GM18873 (cell line): Measurements from ENCODE around the gene RGP1.
A peak's percentile ranks its signal among the peaks of the same experiment; 100 is the strongest.

Experiments used
- ATAC-seq: cut with Tn5 transposase; IDR thresholded peaks from one replicate; pipeline ENCODE4 v1.9.1; 2021; ENCODE audit warnings: mild to moderate bottlenecking, moderate library complexity, moderate number of reproducible peaks; ENCODE audit not compliant: unreplicated experiment, low FRiP score

The RGP1 gene

GRCh38 chr9:35740243-35740642 is 8.8 kb upstream of the RGP1 start:
- no peak for ATAC-seq

GRCh38 chr9:35741740-35742139 is 7.3 kb upstream of the RGP1 start:
- no peak for ATAC-seq

GRCh38 chr9:35743452-35743851 is 5.6 kb upstream of the RGP1 start:
- ATAC-seq, result no peak

DNA sequence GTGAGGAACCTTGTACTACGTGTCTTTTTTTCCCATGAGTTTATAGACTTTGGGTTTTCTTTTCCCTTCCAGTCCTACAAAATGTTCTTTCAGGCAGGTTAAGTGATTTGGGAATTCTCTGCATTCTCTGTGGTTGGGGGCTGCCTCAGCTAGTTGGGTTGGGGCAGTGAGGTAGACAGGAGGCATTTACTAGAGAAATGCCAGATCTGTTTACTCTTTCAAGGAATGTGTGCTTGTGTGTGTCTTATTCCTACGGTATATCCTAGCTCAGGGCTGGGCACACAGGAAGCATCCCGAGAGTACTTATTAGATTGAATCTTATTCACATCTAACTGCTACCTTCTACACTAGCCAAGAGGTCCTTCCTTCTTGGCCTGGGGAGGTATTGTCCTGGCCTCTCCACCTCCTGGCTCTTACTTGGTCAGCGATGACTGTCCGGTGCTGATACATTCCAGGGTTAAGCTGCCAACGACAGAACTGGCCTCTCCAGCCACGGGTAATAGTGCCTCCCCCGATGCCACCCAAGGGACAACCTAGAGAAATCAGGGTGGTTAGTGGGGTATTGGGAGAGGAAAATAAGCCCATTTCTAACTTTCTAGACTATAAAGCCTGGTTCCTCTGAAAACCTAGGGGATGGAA is 5.1 kb upstream of the RGP1 start:
- no peak for ATAC-seq

GRCh38 chr9:35745569-35745968 is 3.5 kb upstream of the RGP1 start:
- ATAC-seq, result no peak

DNA sequence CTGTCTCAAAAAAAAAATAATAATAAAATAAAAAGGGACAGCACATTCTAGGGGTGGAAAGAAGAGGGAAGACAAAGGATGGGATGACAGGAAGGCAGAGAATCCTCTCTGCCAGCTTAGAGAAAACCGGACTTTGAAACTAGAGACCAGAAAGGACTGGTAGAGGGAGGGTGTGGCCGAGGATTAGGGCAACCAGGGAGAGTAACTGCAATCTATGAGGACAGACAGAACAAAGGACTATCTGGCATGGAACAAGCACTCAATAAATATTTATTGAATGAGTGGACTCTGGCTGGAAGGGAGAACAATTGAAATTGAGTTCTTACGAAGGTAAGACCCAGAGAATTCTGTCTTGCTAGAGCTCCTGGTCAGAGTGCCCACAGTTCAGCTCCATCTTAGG is 2.5 kb upstream of the RGP1 start:
- no peak for ATAC-seq

- ATAC-seq, result peak; percentile 2
Observed at GRCh38 chr9:35748242-35748857, 737 bp upstream of the RGP1 start.

GRCh38 chr9:35749515-35750255 is 598 bp downstream of the RGP1 start:
- ATAC-seq, result no peak

- ATAC-seq, result no peak
Observed at GRCh38 chr9:35750256-35750531, 1.1 kb downstream of the RGP1 start.

DNA sequence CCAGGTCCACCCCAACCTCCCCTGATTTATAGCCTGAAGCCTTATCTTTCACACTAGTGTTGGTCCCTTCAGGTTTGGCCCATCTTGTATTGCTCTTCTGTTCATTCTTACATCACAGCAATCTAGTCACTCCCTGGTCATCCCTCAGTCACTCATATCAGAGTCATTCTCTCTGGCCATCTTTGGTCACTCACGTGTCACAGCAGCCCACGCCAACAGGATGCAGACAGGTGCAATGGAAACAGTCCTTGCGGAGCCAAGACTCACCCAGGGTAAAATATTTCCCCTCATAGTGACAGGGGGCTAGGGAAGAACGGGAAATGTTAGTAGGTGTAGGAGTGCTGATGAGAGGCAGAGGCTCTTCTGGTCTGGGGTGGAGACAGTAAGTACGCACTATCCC is 4.4 kb downstream of the RGP1 start:
- no peak for ATAC-seq

DNA sequence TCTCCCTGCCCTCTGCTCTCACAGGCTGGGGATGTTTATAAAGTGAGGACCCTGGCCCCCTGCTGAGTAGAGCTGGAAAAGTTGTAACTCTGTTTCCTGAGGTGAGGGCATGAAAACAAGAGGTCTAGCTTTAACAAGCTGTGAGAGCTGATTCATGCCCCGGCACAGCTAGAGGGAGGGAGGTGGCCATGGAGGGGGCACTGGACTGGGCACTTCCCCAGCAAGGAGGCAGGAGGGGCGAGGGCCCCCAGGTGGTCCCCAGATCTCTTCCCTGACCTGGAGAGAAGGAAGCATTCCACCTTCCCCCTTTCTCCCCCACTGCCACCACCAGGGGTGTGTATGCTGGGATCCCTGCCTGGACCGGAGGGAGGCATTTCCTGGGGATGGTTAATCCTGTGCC is 5.2 kb downstream of the RGP1 start, which contains the start of gene MSMP:
Gene MSMP, minus strand, starts transcription at position 13 of the 400 bp plus-strand sequence. CDS start 147 bp downstream, outside the sequence.
- no peak for ATAC-seq

DNA sequence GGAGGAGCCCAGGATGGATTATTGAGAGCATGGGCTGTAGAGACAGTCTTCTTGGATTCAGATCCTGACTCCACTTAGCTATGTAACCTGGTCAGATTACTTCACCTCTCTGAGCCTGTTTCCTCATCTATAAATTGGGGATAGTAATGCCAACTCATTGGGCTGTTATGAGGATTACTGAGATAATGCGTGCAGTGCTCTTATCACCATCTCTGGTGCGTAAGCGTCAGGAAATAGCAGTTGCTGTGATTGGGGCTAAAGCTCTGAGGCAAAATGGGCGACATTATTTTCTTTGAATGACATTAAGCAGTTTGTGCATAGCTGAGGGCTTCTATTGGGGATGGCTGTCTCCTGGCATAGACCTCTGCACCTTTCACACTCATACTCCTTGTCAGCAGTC is 6.0 kb downstream of the RGP1 start:
- ATAC-seq, result no peak

GRCh38 chr9:35756275-35757225 is 7.5 kb downstream of the RGP1 start:
- ATAC-seq, result no peak

- no peak for ATAC-seq
Observed at GRCh38 chr9:35757226-35757891, 8.3 kb downstream of the RGP1 start.

- ATAC-seq, result no peak
Observed at GRCh38 chr9:35757892-35758275, 8.8 kb downstream of the RGP1 start.

GRCh38 chr9:35758475-35759050 is 9.5 kb downstream of the RGP1 start:
- ATAC-seq, result no peak

DNA sequence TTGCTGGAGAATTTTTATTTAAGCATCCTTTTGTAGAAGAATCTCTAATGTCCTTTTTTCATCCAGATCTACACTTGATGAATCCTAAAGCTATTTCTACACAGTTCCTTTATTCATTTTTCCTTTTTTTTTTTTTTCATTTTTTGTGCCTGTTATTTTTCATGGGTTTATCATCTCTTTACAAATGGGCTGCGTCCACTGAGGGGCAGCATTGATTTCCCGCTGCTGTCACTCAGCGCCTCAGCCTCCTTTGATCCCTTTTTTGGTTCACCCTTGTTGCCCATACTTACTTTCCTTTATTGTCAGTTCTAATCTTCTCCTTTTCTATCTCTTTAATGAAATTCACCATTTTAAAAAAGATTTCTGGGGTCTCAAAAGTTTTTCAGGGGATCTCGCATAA is 10.7 kb downstream of the RGP1 start:
- ATAC-seq, result no peak

- ATAC-seq, result no peak
Observed at GRCh38 chr9:35760651-35761050, 11.6 kb downstream of the RGP1 start.

- no peak for ATAC-seq
Observed at GRCh38 chr9:35763181-35763580, 14.1 kb downstream of the RGP1 start.

GRCh38 chr9:35763803-35764202 is 14.7 kb downstream of the RGP1 start:
- no peak for ATAC-seq
